Activated naive CD4-positive, alpha-beta T cell treated with anti-CD3 and anti-CD28 coated beads, Interleukin-2, amount 50 U/mL, for 16 hours (primary cell): Measurements from ENCODE around the gene TMEM184B.

ENCODE experiments used
- DNase-seq: peaks from one replicate; pipeline ENCODE4 v3.0.0-alpha.2; 2020

Gene TMEM184B

DNA sequence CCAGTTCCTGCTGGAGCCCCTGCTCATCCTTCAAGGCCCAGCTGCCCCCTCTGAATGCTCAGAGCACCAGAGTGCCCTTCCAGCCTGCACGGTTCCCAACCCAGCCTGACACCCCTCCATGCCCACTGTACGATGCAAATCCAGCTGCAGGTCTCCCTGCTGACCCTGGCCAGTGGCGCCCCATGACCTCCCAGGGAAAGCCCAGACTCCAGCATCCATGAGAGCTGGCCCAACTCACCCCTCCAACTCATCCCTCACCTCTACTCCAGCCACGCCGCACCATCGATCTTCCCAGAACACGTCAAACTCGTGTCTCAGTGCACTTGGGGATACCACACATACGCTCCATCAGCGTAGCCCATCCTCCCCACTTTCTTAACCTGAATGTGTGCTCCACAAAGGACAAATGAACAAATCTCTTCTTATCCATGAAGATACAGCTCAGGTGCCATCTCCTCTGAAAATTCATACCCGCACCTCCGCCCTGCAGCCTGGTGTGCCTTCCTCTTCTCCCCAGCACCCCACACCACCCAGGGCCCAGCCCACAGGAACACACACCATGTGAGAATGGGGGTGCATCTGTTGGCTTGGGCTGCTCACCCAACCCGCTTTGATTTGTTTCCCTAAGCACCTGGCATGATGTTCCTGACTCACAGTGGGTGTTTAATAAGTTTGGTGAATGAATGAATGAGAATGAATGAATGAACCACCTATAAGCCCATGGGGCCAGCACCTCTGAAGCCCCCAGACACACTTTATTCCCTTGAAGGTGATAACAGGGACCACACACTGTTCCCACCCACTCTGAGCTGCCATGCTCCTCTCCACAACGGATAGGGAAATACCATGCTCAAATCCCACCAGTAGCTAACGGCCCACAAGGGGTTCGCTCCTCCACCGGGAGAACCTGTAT lies 97.3 kb downstream of the TMEM184B start:
- DNase-seq = no peak

DNA sequence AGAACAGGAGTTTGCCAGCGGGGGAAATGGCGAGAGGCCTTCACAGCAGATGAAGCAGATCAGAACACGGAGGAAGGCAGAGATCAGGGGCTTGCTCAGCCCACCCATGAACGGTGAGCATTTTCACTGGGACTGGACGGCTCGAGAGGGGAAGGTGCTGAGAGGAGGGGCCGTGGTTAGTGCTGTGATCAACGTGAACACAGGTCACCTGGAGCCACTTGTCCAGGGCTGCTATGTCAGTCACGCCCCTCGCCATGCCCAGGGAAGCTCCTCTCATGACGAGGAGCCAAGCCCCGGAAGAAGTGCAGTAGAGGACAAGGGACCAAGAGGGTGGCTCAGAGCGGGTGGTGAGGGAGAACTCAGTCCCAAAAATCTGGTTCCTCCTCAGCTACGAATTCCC lies 98.2 kb downstream of the TMEM184B start:
- DNase-seq = no peak

DNA sequence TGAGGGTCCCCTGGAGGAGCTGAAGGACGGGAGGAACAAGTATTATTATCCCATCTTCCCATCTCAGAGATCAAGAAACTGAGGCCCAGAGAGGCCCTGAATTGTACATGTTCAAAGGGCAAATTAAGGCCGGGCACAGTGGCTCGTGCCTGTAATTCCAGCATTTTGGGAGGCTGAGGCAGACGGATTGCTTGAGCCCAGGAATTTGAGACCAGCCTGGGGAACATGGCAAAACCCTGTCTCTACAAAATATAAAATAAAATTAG lies 99.2 kb downstream of the TMEM184B start:
- DNase-seq = no peak

- no peak for DNase-seq
Measured at GRCh38 chr22:38172832-38173640, 99.8 kb downstream of the TMEM184B start.

- no peak for DNase-seq
Measured at GRCh38 chr22:38171927-38172831, 100.6 kb downstream of the TMEM184B start.

GRCh38 chr22:38170469-38170868 lies 102.3 kb downstream of the TMEM184B start:
- DNase-seq = no peak
